ES-I3 (cell line): Measurements from ENCODE around the gene KISS1.

Experiments used
- H3K36me3 ChIP-seq: 2 replicates; pipeline ENCODE4 v1.6.1; 2013; ENCODE audit warnings: mild to moderate bottlenecking, low read length, control low read depth, moderate library complexity; ENCODE audit not compliant: insufficient read depth
- H3K4me1 ChIP-seq: 2 replicates; pipeline ENCODE4 v1.6.1; 2013; ENCODE audit warnings: mild to moderate bottlenecking, control low read depth, low read length; ENCODE audit not compliant: insufficient read depth
- H3K9ac ChIP-seq: 2 replicates; pipeline ENCODE4 v1.6.1; 2013; ENCODE audit warnings: low read depth, mild to moderate bottlenecking, low read length, moderate library complexity
- H3K9me3 ChIP-seq: 2 replicates; pipeline ENCODE4 v1.6.1; 2013; ENCODE audit warnings: mild to moderate bottlenecking, low read length, moderate library complexity; ENCODE audit not compliant: control insufficient read depth, insufficient read depth

The KISS1 gene

DNA sequence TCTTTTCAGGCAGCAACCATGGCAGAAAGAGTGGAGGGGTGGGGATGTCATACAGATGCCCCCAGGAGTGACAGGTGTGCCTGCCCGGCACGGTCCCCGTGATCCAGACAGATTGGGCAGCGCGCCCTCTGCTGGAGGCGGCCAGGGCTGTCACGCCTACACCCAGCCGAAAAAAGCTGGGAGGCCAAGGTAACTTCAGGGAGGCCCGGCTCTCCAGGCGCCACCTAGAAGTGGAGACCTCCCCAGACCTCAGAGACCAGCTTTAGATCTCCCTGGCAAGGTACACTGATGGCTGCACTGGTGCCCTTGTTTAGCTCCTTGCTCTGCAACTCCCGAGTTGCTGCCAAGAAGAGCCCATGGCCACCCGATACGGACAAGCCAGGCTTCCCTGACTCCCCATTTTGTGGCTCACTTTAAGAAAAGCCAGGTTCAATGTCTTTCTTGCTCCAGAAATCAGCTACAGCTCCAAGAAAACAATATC, 10.9 kb upstream of the KISS1 start:
- Histone ChIP-seq H3K9ac (no peak overlapping the region), H3K4me1 (peaks cover 4% of the 10 kb centered on the region; the same call in 1 of the 2 replicates), H3K9me3 (no peaks in the 10 kb centered on the region), H3K36me3 (no peaks in the 10 kb centered on the region)

DNA sequence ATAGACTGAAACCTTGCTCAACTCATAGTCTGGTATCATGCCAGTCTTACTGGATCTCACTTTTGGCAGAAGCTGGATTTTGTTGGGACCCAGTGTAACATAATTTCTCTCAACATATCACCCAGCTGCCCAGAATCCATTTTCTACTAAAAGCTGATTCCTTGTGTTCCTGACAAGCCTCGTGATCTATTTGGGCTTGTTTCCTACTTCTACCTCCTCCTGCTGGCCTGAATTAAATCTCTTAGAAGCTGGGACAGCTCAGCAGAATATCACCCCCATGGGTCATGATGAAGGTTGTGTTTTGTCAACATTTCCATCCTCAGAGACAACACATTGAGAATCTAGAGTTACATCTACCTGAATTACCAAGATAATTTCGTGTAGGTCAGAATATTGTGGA, 9.8 kb upstream of the KISS1 start:
- Histone ChIP-seq H3K4me1 (peaks cover 6% of the 10 kb centered on the region; the same call in 1 of the 2 replicates), H3K36me3 (no peaks in the 10 kb centered on the region), H3K9me3 (no peaks in the 10 kb centered on the region), H3K9ac (no peak overlapping the region)

DNA sequence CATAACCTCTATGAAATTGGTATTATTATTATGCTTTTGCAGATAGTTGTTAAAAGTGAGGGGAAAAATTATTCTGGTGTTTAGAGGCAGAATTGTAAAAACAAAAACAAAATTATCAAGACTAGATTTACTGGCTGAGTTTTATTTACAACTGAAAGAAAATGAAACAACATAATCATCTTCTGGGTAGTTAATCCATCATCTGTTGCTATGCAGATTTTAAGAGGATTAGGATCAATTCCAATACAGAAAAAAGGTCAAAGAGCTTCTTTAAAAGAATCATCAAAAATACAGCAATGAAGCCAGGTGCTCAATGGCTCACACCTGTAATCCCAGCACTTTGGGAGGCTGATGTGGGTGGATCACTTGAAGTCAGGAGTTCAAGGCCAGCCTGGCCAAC, 9.2 kb upstream of the KISS1 start:
- Histone ChIP-seq H3K9ac (no peak overlapping the region), H3K9me3 (no peaks in the 10 kb centered on the region), H3K4me1 (peaks cover 6% of the 10 kb centered on the region; the same call in 1 of the 2 replicates), H3K36me3 (no peaks in the 10 kb centered on the region)

DNA sequence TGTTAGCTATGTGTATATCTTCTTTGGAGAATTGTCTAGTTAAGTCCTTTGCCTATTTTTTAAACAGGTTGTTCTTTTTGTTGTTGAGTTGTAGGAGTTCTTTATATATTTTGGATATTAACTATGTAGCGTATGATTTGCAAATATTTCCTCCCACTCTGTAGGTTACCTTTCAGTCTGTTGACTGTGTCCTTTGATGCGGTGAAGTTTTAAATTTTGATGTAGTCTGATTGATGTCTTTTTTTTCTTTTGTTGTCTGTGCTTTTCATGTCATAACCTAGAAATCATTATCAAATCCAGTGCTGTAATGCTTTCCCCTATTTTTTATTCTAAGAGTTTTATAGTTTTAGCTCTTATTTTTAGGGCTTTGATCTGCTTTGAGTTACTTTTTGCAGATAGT, 8.7 kb upstream of the KISS1 start:
- no peak overlapping the region for H3K9ac ChIP-seq
- H3K9me3 ChIP-seq = no peaks in the 10 kb centered on the region
- H3K36me3 ChIP-seq = no peaks in the 10 kb centered on the region
- H3K4me1 ChIP-seq = peaks cover 6% of the 10 kb centered on the region; the same call in 1 of the 2 replicates

DNA sequence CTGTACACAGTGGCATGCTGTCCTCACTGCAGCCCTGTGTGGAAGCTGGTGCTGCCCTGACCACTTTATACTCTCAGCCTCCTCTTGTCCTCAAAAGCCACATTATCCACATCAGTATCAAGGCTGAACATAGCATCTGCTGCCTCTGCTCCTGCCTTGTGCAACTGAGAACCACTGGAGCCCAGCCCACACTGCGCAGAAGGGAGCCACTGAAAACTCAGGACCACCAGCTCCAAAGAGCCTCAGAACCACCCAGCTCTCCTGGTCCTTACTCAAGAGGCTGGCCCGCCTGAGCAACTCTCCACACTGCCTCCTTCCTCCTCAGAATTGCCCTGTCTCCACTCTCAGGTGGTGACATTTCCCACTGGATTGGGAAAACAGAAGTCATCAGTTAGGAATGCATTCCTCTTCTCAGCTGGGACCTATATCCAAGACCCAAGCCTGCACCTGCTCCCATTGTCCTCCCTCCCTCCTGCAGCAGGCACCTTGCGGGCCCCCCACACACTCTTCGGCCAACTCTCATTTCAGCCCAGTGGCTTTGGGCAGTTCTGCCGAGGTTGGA, 7.0 kb upstream of the KISS1 start:
- H3K9ac ChIP-seq = no peak overlapping the region
- H3K4me1 ChIP-seq = peaks cover 20% of the 10 kb centered on the region
- no peaks in the 10 kb centered on the region for H3K9me3 ChIP-seq
- H3K36me3 ChIP-seq = no peaks in the 10 kb centered on the region

DNA sequence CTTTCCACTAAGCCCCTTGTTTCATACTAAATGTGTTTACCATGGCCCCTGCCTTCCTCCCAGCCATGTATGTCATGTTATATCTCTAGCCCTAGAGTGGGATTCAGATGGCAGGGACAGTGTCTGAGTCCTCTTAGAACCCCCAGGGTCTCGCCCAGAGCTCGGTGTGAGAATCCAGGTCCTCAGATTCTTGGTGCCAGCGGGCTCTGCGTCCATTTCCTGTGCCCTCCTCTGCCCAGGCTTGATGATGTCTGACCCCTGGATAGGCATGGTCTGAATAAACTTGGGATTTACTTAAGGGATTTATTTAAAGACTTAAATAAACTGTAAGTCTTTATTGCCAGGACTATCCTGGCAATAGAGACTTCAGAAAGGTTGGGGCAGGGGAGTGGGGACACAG, 6.2 kb upstream of the KISS1 start:
- Histone ChIP-seq H3K9me3 (no peaks in the 10 kb centered on the region), H3K9ac (no peak overlapping the region), H3K4me1 (peaks cover 24% of the 10 kb centered on the region)

DNA sequence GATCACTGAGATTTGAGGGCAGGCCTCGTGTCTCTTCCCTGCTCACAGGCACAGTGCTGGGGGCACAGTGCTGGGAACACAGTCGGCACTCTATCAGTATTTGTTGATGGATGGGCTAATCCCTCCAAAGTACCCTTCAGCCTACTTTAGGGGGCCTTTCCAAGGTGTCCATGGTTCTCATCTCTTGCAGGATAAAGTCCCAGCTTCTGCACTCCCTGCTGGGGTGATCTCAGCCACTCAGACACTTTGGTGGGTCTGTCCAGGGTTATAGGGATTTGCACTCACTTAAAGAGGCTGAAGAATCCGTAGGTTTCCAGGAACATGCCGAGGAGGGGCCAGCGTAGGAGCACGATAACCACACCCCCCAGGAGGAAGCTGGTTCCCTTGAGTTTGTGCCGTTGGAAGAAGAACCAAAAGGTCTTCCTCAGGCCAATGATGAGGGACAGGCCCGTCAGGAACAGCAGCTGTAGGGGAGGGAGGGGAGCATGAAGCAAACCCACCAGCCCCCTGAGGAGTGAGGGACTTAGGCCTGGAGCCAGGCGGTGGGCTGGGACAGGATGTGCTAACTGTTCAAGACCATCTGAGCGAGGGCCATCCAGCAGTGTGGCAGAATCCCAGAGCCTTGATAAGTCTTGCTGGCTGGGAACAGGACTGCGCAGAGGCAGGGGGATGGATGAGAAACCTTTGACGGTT, 5.2 kb upstream of the KISS1 start:
- H3K9ac ChIP-seq = no peak overlapping the region
- H3K36me3 ChIP-seq = no peaks in the 10 kb centered on the region
- H3K4me1 ChIP-seq = peaks cover 29% of the 10 kb centered on the region
- H3K9me3 ChIP-seq = no peaks in the 10 kb centered on the region

More for the DNA sequence above, 6.2 kb upstream of the KISS1 start:
- no peaks in the 10 kb centered on the region for H3K36me3 ChIP-seq

DNA sequence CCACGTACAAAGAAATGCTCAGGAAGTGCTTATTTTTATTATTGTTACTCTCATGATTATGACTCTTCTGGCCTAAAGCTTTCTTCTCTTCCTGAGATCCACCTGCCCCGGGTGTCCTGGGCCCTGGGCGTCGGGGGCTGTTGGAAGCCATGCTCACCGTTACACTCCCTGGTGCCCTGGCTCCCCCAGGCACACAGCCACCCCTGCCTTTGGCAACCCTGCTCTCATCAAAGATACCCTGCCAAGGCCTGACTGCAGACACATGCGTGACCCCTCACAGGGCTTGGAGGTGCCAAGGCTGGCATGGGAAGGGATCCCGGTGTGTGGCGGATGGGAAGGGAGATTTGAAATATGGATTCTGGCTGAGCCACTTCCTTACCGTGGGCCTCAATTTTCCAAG, 3.3 kb upstream of the KISS1 start:
- Histone ChIP-seq H3K9ac (no peak overlapping the region), H3K9me3 (no peaks in the 10 kb centered on the region), H3K36me3 (no peaks in the 10 kb centered on the region), H3K4me1 (peaks cover 37% of the 10 kb centered on the region)

DNA sequence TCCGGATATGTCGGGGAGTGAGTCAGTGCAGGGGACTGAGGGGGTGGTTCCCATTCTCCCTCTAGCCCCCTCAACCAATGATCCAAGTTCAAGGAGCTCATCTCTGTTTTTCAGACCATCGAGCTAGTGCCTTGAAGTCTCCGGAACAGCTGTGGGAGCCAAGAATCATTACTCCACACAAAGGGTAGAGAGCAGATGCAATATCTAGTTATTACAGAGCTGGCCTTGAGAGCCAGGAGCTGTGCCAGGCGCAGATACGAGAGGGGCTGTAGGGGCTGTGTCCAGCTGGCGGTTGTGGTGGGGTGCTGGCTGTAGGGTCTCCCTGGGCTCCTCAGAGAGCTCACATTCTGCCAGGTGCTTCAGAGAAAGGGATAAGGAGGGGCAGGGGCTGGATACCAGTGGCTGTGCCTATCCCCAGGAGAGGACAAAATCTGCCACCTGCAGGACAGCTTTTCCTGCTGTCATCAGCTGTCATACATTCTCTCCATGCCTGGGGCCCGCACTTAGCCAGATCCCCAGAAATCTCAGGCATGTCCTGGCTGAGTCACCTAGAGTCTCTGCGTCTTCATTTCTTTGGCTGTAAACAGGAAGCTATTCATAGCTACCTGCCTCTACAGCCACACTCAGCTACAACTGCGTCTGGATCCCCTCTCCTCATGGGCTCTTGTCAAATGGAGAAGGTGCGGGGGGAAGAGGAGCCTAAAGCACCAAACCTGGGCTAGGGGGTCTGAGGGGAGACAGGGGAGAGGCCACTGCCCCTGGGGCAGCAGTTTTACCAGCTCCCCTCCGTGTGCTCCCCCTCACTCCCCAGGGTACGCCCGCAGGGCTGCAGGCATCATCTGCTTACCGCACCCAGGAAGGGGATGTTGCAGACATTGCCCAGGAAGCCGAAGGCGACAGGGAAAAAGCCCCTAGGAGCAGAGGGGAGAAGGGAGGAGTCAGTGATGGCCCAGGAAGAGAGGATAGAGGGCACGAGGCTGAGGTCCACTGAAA, 2.4 kb upstream of the KISS1 start:
- no peak overlapping the region for H3K9ac ChIP-seq
- peaks cover 37% of the 10 kb centered on the region for H3K4me1 ChIP-seq
- no peaks in the 10 kb centered on the region for H3K9me3 ChIP-seq
- no peaks in the 10 kb centered on the region for H3K36me3 ChIP-seq

DNA sequence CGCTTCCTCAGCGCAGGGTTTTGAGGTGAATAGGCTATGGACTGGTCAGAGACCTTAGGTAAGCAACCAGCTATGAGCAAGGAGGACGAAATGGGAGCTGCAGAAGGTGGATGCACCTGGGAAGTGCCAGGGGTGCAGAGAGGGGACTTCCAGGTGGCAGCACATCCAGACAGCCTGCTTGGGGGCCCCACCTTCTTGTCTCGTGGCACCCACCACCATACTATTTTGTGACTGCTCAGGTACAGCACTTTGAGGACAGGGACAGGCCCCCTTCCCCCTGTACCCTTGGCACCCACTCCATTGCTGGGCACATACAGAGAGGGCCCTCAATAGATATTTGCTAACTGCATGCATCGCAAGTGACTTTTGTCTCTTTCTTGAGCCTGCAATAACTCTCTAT, 777 bp upstream of the KISS1 start:
- H3K36me3 ChIP-seq = no peaks in the 10 kb centered on the region
- no peak overlapping the region for H3K9ac ChIP-seq
- H3K4me1 ChIP-seq = peaks cover 32% of the 10 kb centered on the region
- H3K9me3 ChIP-seq = no peaks in the 10 kb centered on the region

DNA sequence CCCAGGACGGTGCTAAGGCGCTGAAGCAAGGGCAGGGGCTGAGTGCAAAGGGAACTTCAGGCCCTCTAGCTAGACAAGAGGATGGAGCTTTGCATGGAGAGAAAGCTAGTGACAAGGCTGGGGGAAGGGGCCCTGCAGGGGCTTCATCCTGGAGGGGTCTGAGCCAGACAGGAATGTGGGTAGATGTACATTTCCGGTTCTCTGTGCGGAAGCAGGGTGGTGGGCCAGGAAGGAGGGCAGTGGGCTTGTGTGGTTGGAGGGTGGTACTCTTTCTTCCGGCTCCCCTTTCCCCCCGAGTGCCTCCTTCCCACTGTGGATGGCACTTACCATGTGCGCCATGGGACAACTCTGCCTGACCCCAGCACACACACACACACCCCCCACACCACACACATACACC, 1.5 kb downstream of the KISS1 start:
- no peaks in the 10 kb centered on the region for H3K36me3 ChIP-seq
- H3K4me1 ChIP-seq = peaks cover 34% of the 10 kb centered on the region
- H3K9ac ChIP-seq = no peak overlapping the region
- no peaks in the 10 kb centered on the region for H3K9me3 ChIP-seq

DNA sequence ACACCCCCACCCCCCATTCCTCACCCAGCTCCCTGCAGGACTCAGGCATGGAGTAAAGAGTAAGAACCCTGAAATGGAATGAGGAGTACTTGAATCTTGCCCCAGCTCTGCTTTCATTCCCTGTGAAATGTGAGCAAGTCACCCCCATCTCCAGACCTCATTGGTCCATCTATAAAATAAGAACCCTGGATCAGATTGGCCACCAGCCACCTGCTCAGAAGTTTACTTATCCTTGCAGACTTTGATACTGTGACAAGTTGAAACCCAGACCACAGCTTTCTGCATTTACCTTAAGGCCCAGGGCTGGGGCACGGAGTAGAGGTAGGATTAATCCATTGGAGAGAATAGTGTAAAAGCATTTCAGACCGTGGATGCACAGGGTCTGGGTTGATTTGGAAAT, 2.2 kb downstream of the KISS1 start:
- Histone ChIP-seq H3K4me1 (peaks cover 29% of the 10 kb centered on the region), H3K36me3 (no peaks in the 10 kb centered on the region), H3K9ac (no peak overlapping the region), H3K9me3 (no peaks in the 10 kb centered on the region)

DNA sequence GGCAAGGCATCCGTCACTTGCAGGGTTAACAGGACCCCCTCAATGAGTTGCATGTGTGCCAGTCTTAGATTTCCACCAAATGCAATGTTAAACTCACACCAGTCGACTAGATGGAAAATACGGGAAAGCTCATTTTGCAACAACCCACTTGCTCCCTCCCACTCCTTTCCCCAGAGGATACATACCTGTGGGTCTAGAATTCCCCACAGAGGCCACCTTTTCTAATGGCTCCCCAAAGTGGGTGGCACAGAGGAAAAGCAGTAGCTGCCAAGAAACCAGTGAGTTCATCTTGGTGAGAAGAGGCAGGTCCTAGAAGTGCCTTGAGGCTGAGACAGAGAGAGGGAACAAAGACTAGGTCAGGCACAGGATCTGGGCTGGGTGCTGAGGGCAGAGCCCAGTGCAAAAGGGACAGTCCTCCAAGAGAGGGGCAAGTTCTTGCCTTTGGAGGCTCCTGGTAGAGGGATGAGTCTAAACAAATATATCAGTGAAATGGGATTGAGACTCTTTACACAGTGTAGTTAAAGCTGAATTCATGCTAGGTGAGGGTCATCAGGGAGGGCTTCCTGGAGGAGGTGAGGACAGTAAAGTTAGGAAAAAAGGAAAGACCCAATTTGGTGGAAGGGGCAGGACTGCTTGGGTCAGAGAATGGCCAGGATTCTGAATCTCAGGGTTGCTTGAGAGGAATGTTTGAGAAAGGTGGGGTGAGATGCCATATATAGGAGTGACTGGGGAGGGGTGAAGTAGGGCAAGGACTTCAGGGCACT, 3.5 kb downstream of the KISS1 start:
- Histone ChIP-seq H3K9ac (no peak overlapping the region), H3K36me3 (no peaks in the 10 kb centered on the region), H3K4me1 (peaks cover 20% of the 10 kb centered on the region; the same call in 1 of the 2 replicates), H3K9me3 (no peaks in the 10 kb centered on the region)

DNA sequence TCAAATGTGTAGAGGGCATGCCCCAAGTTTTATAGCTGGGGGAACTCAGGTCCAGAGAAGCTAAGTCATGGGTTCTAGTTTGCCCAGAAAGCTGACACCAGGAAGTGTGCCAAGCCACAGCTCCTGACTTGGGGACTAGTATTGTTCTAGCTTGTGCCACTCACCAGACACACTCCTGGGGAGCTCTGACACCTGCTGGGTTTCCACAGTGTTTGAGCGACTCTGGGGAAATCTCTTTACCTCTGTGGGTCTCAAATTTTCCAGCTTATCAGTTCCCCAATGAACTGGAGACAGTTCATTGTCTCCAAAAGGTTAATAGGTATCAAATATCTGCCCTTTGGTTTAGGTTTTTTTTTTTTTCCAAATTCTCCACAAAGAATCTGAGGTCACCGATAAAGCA, 4.2 kb downstream of the KISS1 start:
- H3K4me1 ChIP-seq = peaks cover 16% of the 10 kb centered on the region; the same call in 1 of the 2 replicates
- no peak overlapping the region for H3K9ac ChIP-seq
- H3K36me3 ChIP-seq = no peaks in the 10 kb centered on the region
- H3K9me3 ChIP-seq = no peaks in the 10 kb centered on the region
